OCI-LY7 (cell line): ENCODE results near the gene ACTN2. TPM values are rescaled to one million over a fixed set of nuclear protein-coding genes. Genes with fewer than 3 reads are reported as not detected.

ENCODE experiments used
- Bru-seq: library from RNA; stranded (reverse); fragments of 400-500 nt; gene quantifications from one replicate; lab custom pipeline; 2021; lab: Mats Ljungman, UMichigan
- BruChase-seq, 2 experiments: library from RNA; stranded (reverse); fragments of 400-500 nt; gene quantifications; one replicate each; lab custom pipeline; 2021; lab: Mats Ljungman, UMichigan
- BruUV-seq: library from RNA; stranded (reverse); fragments of 400-500 nt; replicated peaks from 2 replicates; lab custom pipeline; 2021; lab: Mats Ljungman, UMichigan
- CTCF ChIA-PET: fragments of 300-600 bp; sonication (Branson Sonifier 250); formaldehyde crosslinking; loops from one replicate; lab custom pipeline; 2022; ENCODE audit warnings: antibody characterized with exemption; ENCODE audit not compliant: unreplicated experiment; lab: Charles Lee
- POLR2A ChIA-PET: fragments of 300-600 bp; sonication (Branson Sonifier 250); formaldehyde crosslinking; loops from one replicate; lab custom pipeline; 2022; ENCODE audit warnings: antibody characterized with exemption; lab: Charles Lee
- DNase-seq: peaks from one replicate; pipeline ENCODE4 v3.0.0-alpha.2; 2015; ENCODE audit warnings: low spot score
- H2AFZ ChIP-seq: fragments of 200-600 bp; sonication (generic), shearing (Covaris generic); 2 replicates; pipeline ENCODE4 v1.6.1; 2014; ENCODE audit warnings: mild to moderate bottlenecking, antibody characterized with exemption, low read length, moderate library complexity
- H3K27ac ChIP-seq: fragments of 200-600 bp; sonication (generic); 2 replicates; pipeline ENCODE4 v1.5.1; 2014; ENCODE audit warnings: mixed run types, low read depth, mild to moderate bottlenecking, moderate library complexity, low read length, inconsistent platforms; ENCODE audit not compliant: poor library complexity, severe bottlenecking
- H3K36me3 ChIP-seq: fragments of 200-600 bp; sonication (generic); 2 replicates; pipeline ENCODE4 v1.6.1; 2014; ENCODE audit warnings: mild to moderate bottlenecking, antibody characterized with exemption, low read length, moderate library complexity, mixed read lengths; ENCODE audit not compliant: insufficient read depth
- H3K4me1 ChIP-seq: fragments of 200-600 bp; sonication (generic); 2 replicates; pipeline ENCODE4 v1.5.1; 2014; ENCODE audit warnings: mild to moderate bottlenecking, low read length; ENCODE audit not compliant: insufficient read depth, poor library complexity, severe bottlenecking
- H3K4me2 ChIP-seq: fragments of 200-600 bp; sonication (generic); 2 replicates; pipeline ENCODE4 v1.6.1; 2014; ENCODE audit warnings: mild to moderate bottlenecking, low read length
- H3K4me3 ChIP-seq: fragments of 200-600 bp; sonication (generic); 2 replicates; pipeline ENCODE4 v1.5.1; 2014; ENCODE audit warnings: mild to moderate bottlenecking, low read depth, low read length; ENCODE audit not compliant: poor library complexity, severe bottlenecking
- H3K79me2 ChIP-seq: fragments of 200-600 bp; sonication (generic); 2 replicates; pipeline ENCODE4 v1.6.1; 2016; ENCODE audit warnings: low read depth, mild to moderate bottlenecking, low read length, moderate library complexity, mixed read lengths; ENCODE audit not compliant: insufficient read depth
- H3K9me2 ChIP-seq: fragments of 200-600 bp; sonication (generic); 2 replicates; pipeline ENCODE4 v1.6.1; 2016; ENCODE audit warnings: mild to moderate bottlenecking, low read length, mixed read lengths; ENCODE audit not compliant: insufficient read depth
- H3K9me3 ChIP-seq: fragments of 200-600 bp; sonication (generic); 2 replicates; pipeline ENCODE4 v1.6.1; 2014; ENCODE audit warnings: mild to moderate bottlenecking, mixed run types, low read length, mixed read lengths
- H4K20me1 ChIP-seq: fragments of 200-600 bp; sonication (generic); 2 replicates; pipeline ENCODE4 v1.6.1; 2014; ENCODE audit warnings: mild to moderate bottlenecking, antibody characterized with exemption, low read length, moderate library complexity, mixed read lengths; ENCODE audit not compliant: insufficient read depth
- EZH2phosphoT487 ChIP-seq: fragments of 200-600 bp; sonication (generic); IDR thresholded peaks from 2 replicates; pipeline ENCODE4 v1.6.1; 2018; ENCODE audit warnings: low read depth, borderline replicate concordance, mild to moderate bottlenecking, mixed run types, antibody characterized with exemption, low read length, moderate library complexity, mixed read lengths
- intact Hi-C: fragments of 100-400 bp; cut with micrococcal nuclease; formaldehyde crosslinking; loops from one replicate; pipeline ENCODE4 v1.10.0; 2022; ENCODE audit not compliant: unreplicated experiment
- long read RNA-seq: library from polyadenylated mRNA; stranded (forward); transcript quantifications from one replicate; pipeline ENCODE4 v2.0.0, GENCODE V29; 2022
- total RNA-seq, 2 experiments: library from RNA; depleted of rRNA in 1 of 2; stranded (reverse); fragments of >200 nt in 1 of 2; shearing (Covaris generic) in 1 of 2; gene quantifications; 2 replicates each; pipeline ENCODE4 v1.2.3, GENCODE V29; 2014 to 2022
- TF ChIP-seq, protein P1 (sequence below): fragments of 200-600 bp; sonication (generic); conservative IDR thresholded peaks from 2 replicates; pipeline ENCODE4 v1.5.1; 2014; ENCODE audit warnings: mild to moderate bottlenecking, antibody characterized with exemption, low read length, moderate library complexity, mixed read lengths

The ACTN2 gene
- total RNA-seq (2014; rRNA removed; shearing (Covaris generic)): not detected in 2 replicates
- not detected in 2 replicates for total RNA-seq (2022)
- not detected for Bru-seq, nascent RNA
- BruChase-seq, experiment 1, labeled RNA remaining after a 6-hour chase: not detected
- not detected for BruChase-seq, experiment 2, labeled RNA remaining after a 2-hour chase
- long read RNA-seq, full-length matches to known transcripts: 1 of 2 reads
- long read RNA-seq, partial matches to known transcripts: 1 of 2 reads
- long read RNA-seq, other reads (novel, unspliced or antisense): 0 of 2 reads

DNA sequence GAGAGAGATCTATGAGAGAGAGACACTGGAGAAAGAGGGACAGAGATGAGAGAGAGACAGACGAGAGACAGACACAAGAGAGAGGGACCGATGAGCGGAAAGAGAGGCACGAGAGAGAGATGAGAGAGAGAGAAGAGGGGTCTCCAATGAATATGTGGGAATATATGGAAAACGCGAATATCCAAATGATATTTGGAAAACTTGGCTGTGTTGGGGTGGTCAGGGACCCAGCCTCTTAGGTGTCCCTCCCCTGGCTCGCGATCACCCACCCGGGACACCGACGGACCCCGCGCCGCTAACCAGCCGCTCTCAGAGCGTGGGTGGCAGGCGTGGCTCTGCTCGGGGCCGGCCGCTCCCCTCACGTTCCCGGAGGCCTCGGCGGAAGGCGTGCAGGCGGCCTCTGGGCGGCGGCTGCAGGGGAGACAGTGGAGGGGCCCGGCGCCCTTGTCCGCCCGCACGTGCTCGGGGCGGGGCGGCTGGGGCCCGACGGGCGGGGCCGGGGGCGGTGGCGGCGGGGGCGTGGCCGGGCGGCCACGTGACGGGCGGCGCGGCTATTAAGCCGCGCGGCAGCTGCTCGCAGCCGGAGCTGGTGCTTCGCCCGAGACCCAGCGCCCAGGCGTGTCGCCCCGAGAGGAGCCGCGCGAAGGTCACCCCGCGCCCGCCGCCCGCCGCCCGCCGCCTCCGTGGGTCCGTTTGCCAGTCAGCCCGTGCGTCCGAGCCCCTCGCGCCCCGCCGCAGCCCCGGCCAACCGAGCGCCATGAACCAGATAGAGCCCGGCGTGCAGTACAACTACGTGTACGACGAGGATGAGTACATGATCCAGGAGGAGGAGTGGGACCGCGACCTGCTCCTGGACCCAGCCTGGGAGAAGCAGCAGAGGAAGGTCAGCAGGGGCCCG is at the start of gene ACTN2:
TSS of gene ACTN2 (plus strand) at position 583 of the 898 bp plus-strand sequence. CDS start at position 758, 175 bp downstream.
- TF ChIP-seq, protein P1, sequence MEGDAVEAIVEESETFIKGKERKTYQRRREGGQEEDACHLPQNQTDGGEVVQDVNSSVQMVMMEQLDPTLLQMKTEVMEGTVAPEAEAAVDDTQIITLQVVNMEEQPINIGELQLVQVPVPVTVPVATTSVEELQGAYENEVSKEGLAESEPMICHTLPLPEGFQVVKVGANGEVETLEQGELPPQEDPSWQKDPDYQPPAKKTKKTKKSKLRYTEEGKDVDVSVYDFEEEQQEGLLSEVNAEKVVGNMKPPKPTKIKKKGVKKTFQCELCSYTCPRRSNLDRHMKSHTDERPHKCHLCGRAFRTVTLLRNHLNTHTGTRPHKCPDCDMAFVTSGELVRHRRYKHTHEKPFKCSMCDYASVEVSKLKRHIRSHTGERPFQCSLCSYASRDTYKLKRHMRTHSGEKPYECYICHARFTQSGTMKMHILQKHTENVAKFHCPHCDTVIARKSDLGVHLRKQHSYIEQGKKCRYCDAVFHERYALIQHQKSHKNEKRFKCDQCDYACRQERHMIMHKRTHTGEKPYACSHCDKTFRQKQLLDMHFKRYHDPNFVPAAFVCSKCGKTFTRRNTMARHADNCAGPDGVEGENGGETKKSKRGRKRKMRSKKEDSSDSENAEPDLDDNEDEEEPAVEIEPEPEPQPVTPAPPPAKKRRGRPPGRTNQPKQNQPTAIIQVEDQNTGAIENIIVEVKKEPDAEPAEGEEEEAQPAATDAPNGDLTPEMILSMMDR: no peak
- TF ChIP-seq EZH2phosphoT487: no peak
- CTCF ChIA-PET: no interaction called here
- POLR2A ChIA-PET: no interaction called here
- Histone ChIP-seq H3K4me3 (no peak within 1 kb of the TSS), H3K9me3 (no peaks in the 10 kb centered on the region), H3K4me1 (no peaks in the 10 kb centered on the region), H3K4me2 (no peak within 1 kb of the TSS), H3K9me2 (no peaks in the 10 kb centered on the region), H4K20me1 (no peaks in the 10 kb centered on the region), H2AFZ (no peak within 1 kb of the TSS), H3K36me3 (no peaks in the 10 kb centered on the region), H3K27ac (no peak within 1 kb of the TSS), H3K79me2 (no peaks in the 10 kb centered on the region)
- intact Hi-C loops: no loop called here
- DNase-seq: no peak
- BruUV-seq: no TSS peak

DNA sequence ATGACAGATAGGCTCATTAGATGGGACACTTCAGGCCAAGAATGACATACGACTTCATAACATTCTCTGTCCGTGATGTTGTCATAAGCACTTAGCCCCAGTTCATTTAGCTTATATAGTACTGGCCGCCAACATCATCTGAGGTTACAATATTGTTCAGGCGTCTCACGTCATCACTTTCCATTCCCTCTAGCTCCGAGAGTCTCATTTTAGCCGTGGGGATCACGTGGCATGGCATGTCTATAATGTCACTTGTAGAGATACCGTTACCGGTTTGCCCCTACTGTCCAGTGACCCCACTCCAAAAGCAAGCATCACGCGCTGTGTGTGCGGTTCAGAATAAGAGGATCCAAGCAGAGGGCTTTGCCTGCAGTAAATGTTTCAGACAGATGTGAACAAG is 47.4 kb upstream of the ACTN2 start:
- intact Hi-C loops: no loop called here
- Histone ChIP-seq H3K4me2 (no peak overlapping the region), H3K27ac (no peak overlapping the region), H3K4me1 (no peaks in the 10 kb centered on the region), H3K9me3 (no peaks in the 10 kb centered on the region), H3K9me2 (no peaks in the 10 kb centered on the region), H4K20me1 (no peaks in the 10 kb centered on the region), H2AFZ (no peak overlapping the region), H3K4me3 (no peak overlapping the region), H3K36me3 (no peaks in the 10 kb centered on the region), H3K79me2 (no peaks in the 10 kb centered on the region)
- no TSS peak for BruUV-seq
- TF ChIP-seq, protein P1: no peak
- POLR2A ChIA-PET: no interaction called here
- CTCF ChIA-PET: no interaction called here
- no peak for DNase-seq
